ENCODE results near the gene PITPNC1. TPM values are rescaled to one million over a fixed set of nuclear protein-coding genes. Genes with fewer than 3 reads are reported as not detected.

Gene PITPNC1
- polyA plus RNA-seq, 1 of the 3 experiments (the other 2 are of a cell fraction) = 18.4 TPM

DNA sequence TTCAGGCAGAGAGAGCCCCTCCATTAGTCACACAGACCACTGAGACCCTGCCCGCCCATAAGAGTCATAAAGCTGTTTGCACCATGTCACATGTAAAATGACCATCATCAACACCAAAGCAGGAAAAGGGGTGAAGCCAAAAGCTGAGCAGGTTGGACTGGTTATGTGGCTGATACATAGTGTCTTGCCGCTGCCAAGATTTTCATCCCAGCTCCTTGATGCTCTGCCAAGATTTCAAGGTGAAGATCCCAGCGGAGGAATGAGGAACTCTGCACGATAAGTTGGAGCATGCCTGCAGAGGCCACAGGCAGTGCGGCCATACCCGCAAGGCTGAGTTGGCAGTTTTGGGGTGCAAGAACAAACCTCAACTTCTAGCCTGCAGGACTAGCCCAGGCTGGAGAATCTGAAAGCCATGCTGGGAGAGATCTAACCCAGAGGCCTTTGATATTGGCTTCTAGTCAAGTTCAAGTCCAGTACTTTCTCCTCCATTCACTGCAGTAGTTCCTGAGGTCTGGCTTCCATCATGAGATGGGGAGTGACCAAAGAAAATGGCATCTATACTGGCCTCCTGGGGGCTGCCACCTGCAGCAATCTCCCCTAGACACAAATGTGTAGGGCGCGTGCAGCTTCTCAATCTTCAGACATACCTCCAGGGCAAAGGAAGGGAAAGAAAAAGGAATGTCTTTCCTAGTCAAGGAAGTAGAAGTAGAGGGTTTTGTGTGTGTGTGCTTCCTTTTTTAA, 261.0 kb downstream of the PITPNC1 start:
- Histone ChIP-seq H3K79me2 (ENCODE audit: insufficient read depth) (no peaks in the 10 kb centered on the region), H3K27ac (ENCODE audit: low read depth in 2 of 2, low read length in 1 of 2) (no peak overlapping the region), H3K27me3 (ENCODE audit: insufficient read depth) (no peaks in the 10 kb centered on the region), H3K9me3 (no peaks in the 10 kb centered on the region), H2AFZ (ENCODE audit: low read depth) (no peak overlapping the region), H3K9me2 (no peaks in the 10 kb centered on the region), H3K9ac (no peak overlapping the region), H3F3A (replicated peaks; ENCODE audit: insufficient read depth) (no peaks in the 10 kb centered on the region), H3K36me3 (replicated peaks in 1 of 2; ENCODE audit: control insufficient read depth in 1 of 2, insufficient read depth in 2 of 2, low read length in 1 of 2) (peaks cover 4 to 9% of the 10 kb centered on the region in 2 experiments), H4K20me1 (ENCODE audit: insufficient read depth) (no peaks in the 10 kb centered on the region), H3K4me1 (ENCODE audit: control insufficient read depth in 1 of 2, insufficient read depth in 2 of 2, low read depth in 1 of 2, low read length in 1 of 2) (no peaks in the 10 kb centered on the region; a peak in 1 of 4 replicates), H3K4me3 (ENCODE audit: low read depth in 2 of 2, low read length in 1 of 2) (no peak overlapping the region), H3K4me2 (no peak overlapping the region)
- DNase-seq = no peak
- ChIA-PET POLR2A (interaction anchor here (1.2 kb wide), 1 partner anchor 10 kb away, joined by 3 read pairs; no protein-coding TSS in a partner anchor), CTCF (interaction anchor here (0.8 to 4.2 kb wide), 9 partner anchors 7 to 259 kb away, joined by 3 to 18 read pairs (median 4); no protein-coding TSS in a partner anchor)
- no peak for TF ChIP-seq FOXJ3 (CRISPR knock-in tag; IDR thresholded peaks at IDR 0.05)
- TF ChIP-seq, protein P1, sequence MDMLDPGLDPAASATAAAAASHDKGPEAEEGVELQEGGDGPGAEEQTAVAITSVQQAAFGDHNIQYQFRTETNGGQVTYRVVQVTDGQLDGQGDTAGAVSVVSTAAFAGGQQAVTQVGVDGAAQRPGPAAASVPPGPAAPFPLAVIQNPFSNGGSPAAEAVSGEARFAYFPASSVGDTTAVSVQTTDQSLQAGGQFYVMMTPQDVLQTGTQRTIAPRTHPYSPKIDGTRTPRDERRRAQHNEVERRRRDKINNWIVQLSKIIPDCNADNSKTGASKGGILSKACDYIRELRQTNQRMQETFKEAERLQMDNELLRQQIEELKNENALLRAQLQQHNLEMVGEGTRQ (IDR thresholded peaks at IDR 0.05; ENCODE audit: borderline replicate concordance, low read depth, low read length) = no peak
- 95% methylated on average over 8 of the region's 8 CpGs for WGBS (ENCODE audit: low lambda C conversion rate)

DNA sequence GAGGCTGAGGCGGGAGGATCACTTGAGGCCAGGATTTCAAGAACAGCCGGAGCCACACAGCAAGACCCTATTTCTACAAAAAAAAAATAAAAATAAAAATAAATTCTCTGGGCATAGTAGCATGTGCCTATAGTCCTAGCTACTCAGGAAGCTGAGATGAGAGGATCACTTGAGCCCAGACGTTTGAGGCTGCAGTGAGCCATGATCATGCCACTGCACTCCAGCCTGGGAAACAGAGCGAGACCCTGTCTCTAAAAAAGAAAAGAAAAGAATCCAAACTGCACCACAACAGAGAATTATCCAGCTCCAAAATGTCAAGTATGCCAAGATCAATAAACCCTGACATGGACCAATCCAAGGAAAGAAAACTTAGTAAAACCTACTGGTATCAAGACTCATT, 261.8 kb downstream of the PITPNC1 start:
- Histone ChIP-seq H3K79me2 (ENCODE audit: insufficient read depth) (no peaks in the 10 kb centered on the region), H3K4me2 (no peak overlapping the region), H3K4me3 (ENCODE audit: low read depth in 2 of 2, low read length in 1 of 2) (no peak overlapping the region), H3K27ac (ENCODE audit: low read depth in 2 of 2, low read length in 1 of 2) (no peak overlapping the region), H3K9me2 (no peaks in the 10 kb centered on the region), H3K9me3 (no peaks in the 10 kb centered on the region), H3K4me1 (ENCODE audit: control insufficient read depth in 1 of 2, insufficient read depth in 2 of 2, low read depth in 1 of 2, low read length in 1 of 2) (no peaks in the 10 kb centered on the region; a peak in 1 of 4 replicates), H2AFZ (ENCODE audit: low read depth) (no peak overlapping the region), H3F3A (replicated peaks; ENCODE audit: insufficient read depth) (no peaks in the 10 kb centered on the region), H4K20me1 (ENCODE audit: insufficient read depth) (no peaks in the 10 kb centered on the region), H3K36me3 (replicated peaks in 1 of 2; ENCODE audit: control insufficient read depth in 1 of 2, insufficient read depth in 2 of 2, low read length in 1 of 2) (peaks cover 1 to 4% of the 10 kb centered on the region in 2 experiments), H3K27me3 (ENCODE audit: insufficient read depth) (no peaks in the 10 kb centered on the region), H3K9ac (no peak overlapping the region)
- TF ChIP-seq, protein P1 (IDR thresholded peaks at IDR 0.05; ENCODE audit: borderline replicate concordance, low read depth, low read length) = no peak
- TF ChIP-seq RFX5 (IDR thresholded peaks at IDR 0.05; ENCODE audit: low read length) = no peak
- no peak for TF ChIP-seq FOXJ3 (CRISPR knock-in tag; IDR thresholded peaks at IDR 0.05)
- TF ChIP-seq FOXM1 (IDR thresholded peaks at IDR 0.05; ENCODE audit: low read depth) = no peak
- TF ChIP-seq YY1 (IDR thresholded peaks at IDR 0.05; ENCODE audit: low read depth) = no peak
- TF ChIP-seq, protein P2, sequence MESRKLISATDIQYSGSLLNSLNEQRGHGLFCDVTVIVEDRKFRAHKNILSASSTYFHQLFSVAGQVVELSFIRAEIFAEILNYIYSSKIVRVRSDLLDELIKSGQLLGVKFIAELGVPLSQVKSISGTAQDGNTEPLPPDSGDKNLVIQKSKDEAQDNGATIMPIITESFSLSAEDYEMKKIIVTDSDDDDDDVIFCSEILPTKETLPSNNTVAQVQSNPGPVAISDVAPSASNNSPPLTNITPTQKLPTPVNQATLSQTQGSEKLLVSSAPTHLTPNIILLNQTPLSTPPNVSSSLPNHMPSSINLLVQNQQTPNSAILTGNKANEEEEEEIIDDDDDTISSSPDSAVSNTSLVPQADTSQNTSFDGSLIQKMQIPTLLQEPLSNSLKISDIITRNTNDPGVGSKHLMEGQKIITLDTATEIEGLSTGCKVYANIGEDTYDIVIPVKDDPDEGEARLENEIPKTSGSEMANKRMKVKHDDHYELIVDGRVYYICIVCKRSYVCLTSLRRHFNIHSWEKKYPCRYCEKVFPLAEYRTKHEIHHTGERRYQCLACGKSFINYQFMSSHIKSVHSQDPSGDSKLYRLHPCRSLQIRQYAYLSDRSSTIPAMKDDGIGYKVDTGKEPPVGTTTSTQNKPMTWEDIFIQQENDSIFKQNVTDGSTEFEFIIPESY (IDR thresholded peaks at IDR 0.05; ENCODE audit: borderline replicate concordance, low read depth) = no peak
- TF ChIP-seq, protein P3, sequence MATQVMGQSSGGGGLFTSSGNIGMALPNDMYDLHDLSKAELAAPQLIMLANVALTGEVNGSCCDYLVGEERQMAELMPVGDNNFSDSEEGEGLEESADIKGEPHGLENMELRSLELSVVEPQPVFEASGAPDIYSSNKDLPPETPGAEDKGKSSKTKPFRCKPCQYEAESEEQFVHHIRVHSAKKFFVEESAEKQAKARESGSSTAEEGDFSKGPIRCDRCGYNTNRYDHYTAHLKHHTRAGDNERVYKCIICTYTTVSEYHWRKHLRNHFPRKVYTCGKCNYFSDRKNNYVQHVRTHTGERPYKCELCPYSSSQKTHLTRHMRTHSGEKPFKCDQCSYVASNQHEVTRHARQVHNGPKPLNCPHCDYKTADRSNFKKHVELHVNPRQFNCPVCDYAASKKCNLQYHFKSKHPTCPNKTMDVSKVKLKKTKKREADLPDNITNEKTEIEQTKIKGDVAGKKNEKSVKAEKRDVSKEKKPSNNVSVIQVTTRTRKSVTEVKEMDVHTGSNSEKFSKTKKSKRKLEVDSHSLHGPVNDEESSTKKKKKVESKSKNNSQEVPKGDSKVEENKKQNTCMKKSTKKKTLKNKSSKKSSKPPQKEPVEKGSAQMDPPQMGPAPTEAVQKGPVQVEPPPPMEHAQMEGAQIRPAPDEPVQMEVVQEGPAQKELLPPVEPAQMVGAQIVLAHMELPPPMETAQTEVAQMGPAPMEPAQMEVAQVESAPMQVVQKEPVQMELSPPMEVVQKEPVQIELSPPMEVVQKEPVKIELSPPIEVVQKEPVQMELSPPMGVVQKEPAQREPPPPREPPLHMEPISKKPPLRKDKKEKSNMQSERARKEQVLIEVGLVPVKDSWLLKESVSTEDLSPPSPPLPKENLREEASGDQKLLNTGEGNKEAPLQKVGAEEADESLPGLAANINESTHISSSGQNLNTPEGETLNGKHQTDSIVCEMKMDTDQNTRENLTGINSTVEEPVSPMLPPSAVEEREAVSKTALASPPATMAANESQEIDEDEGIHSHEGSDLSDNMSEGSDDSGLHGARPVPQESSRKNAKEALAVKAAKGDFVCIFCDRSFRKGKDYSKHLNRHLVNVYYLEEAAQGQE (IDR thresholded peaks at IDR 0.05; ENCODE audit: low read depth, low read length) = no peak
- no peak for TF ChIP-seq SMC3 (IDR thresholded peaks at IDR 0.05; ENCODE audit: low read depth, low read length)
- no peak for TF ChIP-seq FOSL2 (IDR thresholded peaks at IDR 0.05; ENCODE audit: borderline replicate concordance, low read depth)
- TF ChIP-seq TAF1 (IDR thresholded peaks at IDR 0.05; ENCODE audit: borderline replicate concordance, low read depth, low read length) = no peak
- no peak for TF ChIP-seq RCOR1 (IDR thresholded peaks at IDR 0.05; ENCODE audit: low read length)
- TF ChIP-seq GATA2 (CRISPR knock-in tag; IDR thresholded peaks at IDR 0.05) = no peak
- no peak for TF ChIP-seq TCF12 (IDR thresholded peaks at IDR 0.05)
- TF ChIP-seq, protein P4, sequence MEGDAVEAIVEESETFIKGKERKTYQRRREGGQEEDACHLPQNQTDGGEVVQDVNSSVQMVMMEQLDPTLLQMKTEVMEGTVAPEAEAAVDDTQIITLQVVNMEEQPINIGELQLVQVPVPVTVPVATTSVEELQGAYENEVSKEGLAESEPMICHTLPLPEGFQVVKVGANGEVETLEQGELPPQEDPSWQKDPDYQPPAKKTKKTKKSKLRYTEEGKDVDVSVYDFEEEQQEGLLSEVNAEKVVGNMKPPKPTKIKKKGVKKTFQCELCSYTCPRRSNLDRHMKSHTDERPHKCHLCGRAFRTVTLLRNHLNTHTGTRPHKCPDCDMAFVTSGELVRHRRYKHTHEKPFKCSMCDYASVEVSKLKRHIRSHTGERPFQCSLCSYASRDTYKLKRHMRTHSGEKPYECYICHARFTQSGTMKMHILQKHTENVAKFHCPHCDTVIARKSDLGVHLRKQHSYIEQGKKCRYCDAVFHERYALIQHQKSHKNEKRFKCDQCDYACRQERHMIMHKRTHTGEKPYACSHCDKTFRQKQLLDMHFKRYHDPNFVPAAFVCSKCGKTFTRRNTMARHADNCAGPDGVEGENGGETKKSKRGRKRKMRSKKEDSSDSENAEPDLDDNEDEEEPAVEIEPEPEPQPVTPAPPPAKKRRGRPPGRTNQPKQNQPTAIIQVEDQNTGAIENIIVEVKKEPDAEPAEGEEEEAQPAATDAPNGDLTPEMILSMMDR (IDR thresholded peaks at IDR 0.05) = no peak
- no peak for TF ChIP-seq RAD21 (IDR thresholded peaks at IDR 0.05; ENCODE audit: low read length)
- POLR2A ChIA-PET = no interaction called here
- CTCF ChIA-PET = interaction anchor here (1.0 to 4.2 kb wide), 6 partner anchors 8 to 260 kb away, joined by 3 to 18 read pairs (median 6); no protein-coding TSS in a partner anchor
- 96% methylated on average over 4 of the region's 4 CpGs for WGBS (ENCODE audit: low lambda C conversion rate)
- DNase-seq = no peak
